HG02852 (cell line): ENCODE measurements around the gene RPS5.
"Not testable (repeated sequence)": the region's sequence is repeated elsewhere in the genome, so short reads cannot be mapped to it uniquely, and the experiment has no call there.

Source experiments
- ATAC-seq: cut with Tn5 transposase; IDR thresholded peaks from one replicate; pipeline ENCODE4 v1.9.1; 2021; ENCODE audit warnings: mild to moderate bottlenecking, moderate library complexity; ENCODE audit not compliant: unreplicated experiment

The RPS5 gene

GRCh38 chr19:58400916-58401839 lies 14.1 kb downstream of the RPS5 start:
- peak; percentile 97 for ATAC-seq

- no peak for ATAC-seq
These were observed 14.9 kb downstream of the RPS5 start for GRCh38 chr19:58401840-58402421.

- ATAC-seq, result not testable (repeated sequence)
These were observed 16.9 kb downstream of the RPS5 start for GRCh38 chr19:58403920-58404478.

GRCh38 chr19:58406818-58407657 lies 20.0 kb downstream of the RPS5 start:
- ATAC-seq, result no peak

GRCh38 chr19:58407658-58408151 lies 20.6 kb downstream of the RPS5 start:
- no peak for ATAC-seq

- peak; percentile 96 for ATAC-seq
These were observed 21.3 kb downstream of the RPS5 start, which contains the start of gene ZNF584 for GRCh38 chr19:58408152-58409009. Gene ZNF584 (plus strand): TSS chr19:58408649. CDS start chr19:58409148, 499 bp downstream.

- ATAC-seq, result no peak
These were observed 22.1 kb downstream of the RPS5 start for GRCh38 chr19:58409010-58409790.

- no peak for ATAC-seq
These were observed 29.5 kb downstream of the RPS5 start for GRCh38 chr19:58416604-58417003.

GRCh38 chr19:58417071-58417470 lies 30.0 kb downstream of the RPS5 start:
- no peak for ATAC-seq

- ATAC-seq, result no peak
These were observed 41.5 kb downstream of the RPS5 start for GRCh38 chr19:58428617-58429016.

GRCh38 chr19:58429745-58430144 lies 42.7 kb downstream of the RPS5 start:
- no peak for ATAC-seq

GRCh38 chr19:58434217-58434616 lies 47.1 kb downstream of the RPS5 start:
- no peak for ATAC-seq

- peak; percentile 94 for ATAC-seq
These were observed 52.8 kb downstream of the RPS5 start, which contains the start of gene ZNF132 for GRCh38 chr19:58439576-58440554. Gene ZNF132 (minus strand): TSS chr19:58440153. CDS start chr19:58439821, 332 bp downstream.

- no peak for ATAC-seq
These were observed 53.5 kb downstream of the RPS5 start for GRCh38 chr19:58440556-58440955.

- not testable (repeated sequence) for ATAC-seq
These were observed 55.9 kb downstream of the RPS5 start for GRCh38 chr19:58442986-58443385.
